Astrocyte of the spinal cord (primary cell): ENCODE results near the gene OR10G3.
"Not testable (repeated sequence)": the region's sequence is repeated elsewhere in the genome, so short reads cannot be mapped to it uniquely, and the experiment has no call there.

Source experiments
- DNase-seq: peaks from one replicate; pipeline ENCODE4 v3.0.0; 2011; ENCODE audit warnings: low read depth, low spot score
- H3K4me3 ChIP-seq: 2 replicates; pipeline ENCODE4 v1.5.1; 2011; ENCODE audit warnings: low read depth, mild to moderate bottlenecking, low read length, moderate library complexity
- in situ Hi-C: cut with HindIII; loops from 2 replicates; pipeline ENCODE4 v1.10.0; 2017; ENCODE audit warnings: low sequenced_read_pairs
- TF ChIP-seq, protein P1 (sequence below): IDR thresholded peaks from 2 replicates; pipeline ENCODE4 v1.5.1; 2012; ENCODE audit warnings: low read depth, mild to moderate bottlenecking, low read length, inconsistent platforms

Gene OR10G3

DNA sequence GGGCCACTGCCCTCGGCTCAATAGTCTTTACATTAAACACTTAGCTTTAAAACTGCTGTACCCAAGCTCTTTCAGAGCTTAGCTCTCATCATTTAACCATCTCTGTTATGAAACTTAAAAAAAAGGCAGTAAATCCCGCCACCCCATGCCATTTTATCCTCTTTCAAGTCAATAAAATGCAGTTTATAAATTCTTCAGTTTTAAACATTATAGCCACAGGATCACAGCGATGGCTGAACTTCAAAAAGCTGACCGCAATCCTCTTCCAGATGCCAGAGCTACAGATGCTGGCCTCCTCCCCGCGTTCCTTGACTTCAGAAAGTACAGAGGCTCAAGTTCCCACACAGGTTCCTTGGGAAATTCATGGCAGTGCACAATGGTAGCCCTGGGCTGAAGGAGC is 4.2 kb downstream of the OR10G3 start:
- in situ Hi-C loops = no loop called here
- TF ChIP-seq, protein P1, sequence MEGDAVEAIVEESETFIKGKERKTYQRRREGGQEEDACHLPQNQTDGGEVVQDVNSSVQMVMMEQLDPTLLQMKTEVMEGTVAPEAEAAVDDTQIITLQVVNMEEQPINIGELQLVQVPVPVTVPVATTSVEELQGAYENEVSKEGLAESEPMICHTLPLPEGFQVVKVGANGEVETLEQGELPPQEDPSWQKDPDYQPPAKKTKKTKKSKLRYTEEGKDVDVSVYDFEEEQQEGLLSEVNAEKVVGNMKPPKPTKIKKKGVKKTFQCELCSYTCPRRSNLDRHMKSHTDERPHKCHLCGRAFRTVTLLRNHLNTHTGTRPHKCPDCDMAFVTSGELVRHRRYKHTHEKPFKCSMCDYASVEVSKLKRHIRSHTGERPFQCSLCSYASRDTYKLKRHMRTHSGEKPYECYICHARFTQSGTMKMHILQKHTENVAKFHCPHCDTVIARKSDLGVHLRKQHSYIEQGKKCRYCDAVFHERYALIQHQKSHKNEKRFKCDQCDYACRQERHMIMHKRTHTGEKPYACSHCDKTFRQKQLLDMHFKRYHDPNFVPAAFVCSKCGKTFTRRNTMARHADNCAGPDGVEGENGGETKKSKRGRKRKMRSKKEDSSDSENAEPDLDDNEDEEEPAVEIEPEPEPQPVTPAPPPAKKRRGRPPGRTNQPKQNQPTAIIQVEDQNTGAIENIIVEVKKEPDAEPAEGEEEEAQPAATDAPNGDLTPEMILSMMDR = no peak
- DNase-seq = no peak
- no peak overlapping the region for H3K4me3 ChIP-seq

DNA sequence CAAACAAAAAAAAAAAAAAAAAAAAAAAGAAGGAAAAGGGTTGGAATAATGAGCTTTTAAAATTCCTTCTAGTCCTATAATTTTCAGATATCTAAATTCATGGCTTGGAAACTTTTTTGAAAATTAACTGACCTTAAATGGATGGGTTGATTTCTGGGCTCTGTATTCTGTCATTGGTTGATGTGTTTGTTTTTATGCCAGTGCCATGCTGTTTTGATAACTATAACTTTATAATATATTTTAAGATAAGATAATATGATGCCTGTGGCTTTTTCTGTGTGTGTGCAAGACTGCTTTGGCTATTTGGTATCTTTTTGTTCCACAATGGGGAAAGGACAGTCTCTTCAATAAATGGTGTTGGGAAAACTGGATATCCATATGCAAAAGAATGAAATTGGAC is 7.3 kb downstream of the OR10G3 start:
- DNase-seq = no peak
- in situ Hi-C loops = no loop called here
- TF ChIP-seq, protein P1 = no peak
- H3K4me3 ChIP-seq = no peak overlapping the region

DNA sequence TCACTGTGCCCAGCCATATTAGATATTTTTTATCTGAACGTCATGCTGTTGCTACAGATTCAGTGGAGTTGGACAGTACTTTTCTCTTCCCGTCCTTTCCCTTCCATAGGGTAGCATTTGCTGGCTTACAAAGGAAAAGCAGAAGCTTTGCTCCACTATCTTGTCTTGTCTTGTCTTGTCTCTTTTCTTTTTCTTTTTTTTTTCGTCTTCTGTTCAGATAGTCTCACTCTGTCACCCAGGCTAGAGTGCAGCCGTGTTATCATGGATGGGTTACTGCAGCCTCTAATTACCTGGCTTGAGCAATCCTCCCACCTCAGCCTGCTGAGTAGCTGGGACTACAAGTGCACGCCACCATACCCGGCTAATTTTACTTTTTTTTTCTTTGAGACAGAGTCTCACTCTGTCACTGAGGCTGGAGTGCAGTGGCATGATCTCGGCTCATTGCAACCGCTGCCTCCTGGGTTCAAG is 21.1 kb downstream of the OR10G3 start:
- TF ChIP-seq, protein P1 = no peak
- DNase-seq = no peak
- no peak overlapping the region for H3K4me3 ChIP-seq
- in situ Hi-C loops = no loop called here

DNA sequence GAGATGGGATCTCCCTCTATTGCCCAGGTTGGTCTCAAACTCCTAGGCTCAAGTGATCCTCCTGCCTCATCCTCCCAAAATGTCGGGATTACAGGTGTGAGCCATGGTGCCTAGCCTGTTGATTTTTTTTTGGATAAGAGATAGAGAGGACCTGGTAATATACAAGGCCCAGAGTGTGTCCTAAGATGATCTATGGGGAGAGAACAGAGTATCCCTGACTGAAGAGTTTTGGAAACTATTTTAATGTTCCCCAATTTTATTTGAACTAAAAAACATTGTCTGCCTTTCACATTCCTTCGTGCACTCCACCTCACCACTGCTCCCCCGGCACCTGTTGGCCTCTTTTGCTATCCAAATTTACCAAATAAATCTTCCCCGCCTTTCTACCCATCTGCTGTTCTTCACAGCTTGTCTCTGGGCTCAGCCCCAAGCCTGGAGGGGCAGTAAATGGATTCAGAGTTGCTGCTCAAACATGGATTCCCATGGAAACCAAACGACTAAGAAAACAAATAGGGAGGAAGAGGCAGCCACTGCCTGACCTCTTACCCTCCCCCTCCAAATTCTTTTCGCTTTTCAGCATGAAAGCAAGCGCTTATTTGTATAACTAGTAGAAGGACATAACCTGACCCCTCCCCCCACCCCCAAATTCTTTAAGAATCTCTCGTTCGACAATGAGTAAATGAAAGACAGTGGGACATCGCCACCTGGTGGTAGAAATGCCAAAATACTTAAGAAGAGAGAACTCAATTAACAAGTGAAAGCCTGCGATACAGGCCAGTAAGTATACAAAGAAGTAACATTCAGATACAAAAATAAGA is 22.6 kb downstream of the OR10G3 start:
- H3K4me3 ChIP-seq = peak overlapping the region; percentile 33
- in situ Hi-C loops = no loop called here
- TF ChIP-seq, protein P1 = peak; percentile 50
- peak; percentile 92 for DNase-seq

DNA sequence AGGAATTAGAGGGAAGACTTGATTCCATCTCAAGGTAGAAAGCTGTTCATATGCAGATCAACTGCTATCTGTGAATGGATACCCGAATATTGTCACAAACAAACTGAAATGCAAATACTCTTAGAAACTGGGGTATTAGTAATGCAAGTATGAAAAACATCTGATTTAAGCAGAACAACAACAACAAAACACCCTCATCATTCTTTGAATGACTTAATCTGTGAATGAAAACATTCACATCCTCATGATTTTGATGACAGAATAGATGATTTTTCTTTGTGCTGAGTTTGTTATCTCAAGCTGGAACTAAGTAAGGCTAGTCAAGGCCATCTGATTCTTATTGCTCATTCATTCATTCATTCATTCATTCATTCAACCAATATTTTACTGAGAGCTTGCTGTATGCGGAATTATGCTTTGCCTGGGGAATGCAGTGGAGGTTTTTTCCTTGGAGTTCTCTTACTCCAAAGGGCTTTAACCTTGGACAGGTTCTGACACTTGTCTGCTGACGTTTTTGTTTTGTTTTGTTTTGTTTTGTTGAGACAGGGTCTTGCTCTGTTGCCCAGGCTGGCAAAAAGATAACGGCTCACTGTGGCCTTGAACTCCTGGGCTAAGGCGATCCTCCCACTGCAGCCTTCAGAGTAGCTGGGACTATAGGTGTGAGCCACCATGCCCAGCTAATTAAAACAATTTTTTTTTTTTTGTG is 23.3 kb downstream of the OR10G3 start:
- TF ChIP-seq, protein P1 = no peak
- in situ Hi-C loops = no loop called here
- no peak overlapping the region for H3K4me3 ChIP-seq
- DNase-seq = no peak

DNA sequence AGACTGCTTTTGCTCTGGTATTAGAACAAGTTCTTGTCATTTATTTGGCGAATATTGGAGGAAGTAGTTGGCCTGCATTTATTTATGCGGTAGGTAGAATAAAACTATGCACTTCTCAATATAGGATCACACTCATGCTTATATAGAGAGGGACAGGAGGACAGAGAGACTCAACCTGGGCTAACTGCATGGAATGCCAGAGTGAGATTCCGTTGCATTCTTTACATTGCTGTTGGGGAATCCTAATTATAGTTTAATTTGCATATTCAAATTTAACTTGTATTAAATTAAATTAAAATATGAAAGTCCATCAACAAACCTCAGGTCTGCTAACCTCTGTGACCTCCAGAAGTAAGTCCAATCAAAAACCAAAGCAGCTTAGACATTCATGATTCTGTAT is 26.6 kb downstream of the OR10G3 start:
- H3K4me3 ChIP-seq = no peak overlapping the region
- no peak for DNase-seq
- TF ChIP-seq, protein P1 = no peak
- in situ Hi-C loops = no loop called here

DNA sequence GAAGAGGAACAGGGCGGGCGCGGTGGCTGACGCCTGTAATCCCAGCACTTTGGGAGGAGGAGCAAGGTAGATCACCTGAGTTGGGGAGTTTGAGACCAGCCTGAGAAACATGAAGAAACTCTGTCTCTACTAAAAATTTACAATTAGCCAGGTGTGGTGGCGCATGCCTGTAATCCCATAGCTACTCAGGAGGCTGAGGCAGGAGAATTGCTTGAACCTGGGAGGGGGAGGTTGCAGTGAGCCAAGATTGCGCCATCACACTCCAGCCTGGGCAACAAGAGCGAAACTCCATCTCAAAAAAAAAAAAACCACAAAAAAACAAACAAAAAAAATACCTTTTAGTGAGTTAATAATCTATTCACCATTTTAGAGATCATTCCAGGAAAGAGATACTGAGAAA is 35.3 kb downstream of the OR10G3 start:
- H3K4me3 ChIP-seq, DNase-seq, in situ Hi-C loops: not testable (repeated sequence)
